ENCODE measurements around the gene SEPTIN12.

The SEPTIN12 gene, protein sequence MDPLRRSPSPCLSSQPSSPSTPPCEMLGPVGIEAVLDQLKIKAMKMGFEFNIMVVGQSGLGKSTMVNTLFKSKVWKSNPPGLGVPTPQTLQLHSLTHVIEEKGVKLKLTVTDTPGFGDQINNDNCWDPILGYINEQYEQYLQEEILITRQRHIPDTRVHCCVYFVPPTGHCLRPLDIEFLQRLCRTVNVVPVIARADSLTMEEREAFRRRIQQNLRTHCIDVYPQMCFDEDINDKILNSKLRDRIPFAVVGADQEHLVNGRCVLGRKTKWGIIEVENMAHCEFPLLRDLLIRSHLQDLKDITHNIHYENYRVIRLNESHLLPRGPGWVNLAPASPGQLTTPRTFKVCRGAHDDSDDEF

DNA sequence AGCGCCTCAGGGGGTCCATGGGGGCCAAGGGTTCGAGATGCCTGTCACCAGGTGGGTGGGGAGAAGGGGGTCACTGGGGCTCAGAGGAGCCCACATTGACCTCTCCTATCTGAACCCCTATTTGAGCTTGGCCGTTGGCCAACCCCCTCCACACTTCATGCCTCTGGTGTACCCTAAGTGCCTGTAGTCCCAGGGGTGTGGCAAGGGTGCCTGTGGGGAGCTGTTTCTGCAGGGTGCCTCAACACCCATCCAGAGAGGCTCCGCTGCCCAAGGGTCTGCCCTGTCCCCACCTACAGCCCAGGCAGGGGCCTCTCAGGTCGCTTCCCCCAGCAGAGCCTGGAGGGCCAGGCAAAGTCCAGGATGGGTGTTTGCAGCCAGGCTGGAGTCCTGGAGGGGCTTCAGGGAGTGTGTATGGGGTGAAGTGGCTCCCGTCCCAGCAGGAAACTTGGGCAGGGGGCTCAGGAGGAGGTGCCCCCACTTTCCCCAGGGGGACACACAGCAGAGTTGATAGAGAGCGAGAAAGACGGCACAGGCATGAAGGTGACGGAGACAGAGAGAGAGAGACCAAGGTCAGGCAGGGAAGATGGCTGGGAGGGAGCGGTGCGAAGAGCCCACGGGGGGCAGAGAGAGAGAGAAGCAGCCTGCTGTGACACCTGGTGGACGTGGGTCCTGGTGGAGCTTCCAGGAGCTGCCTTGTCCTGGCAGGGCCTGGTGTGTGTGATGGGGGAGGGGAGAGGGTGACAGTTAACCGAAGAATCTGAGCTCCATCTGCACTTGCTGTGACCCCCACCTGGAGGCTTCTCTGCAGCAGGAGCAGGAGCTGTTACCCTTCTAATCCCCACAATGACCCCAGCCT is at the start of gene SEPTIN12:
TSS of gene SEPTIN12 (minus strand) at position 719 of the 856 bp plus-strand sequence. CDS start at position 19, 700 bp downstream.
- DNase-seq, result no peak

DNA sequence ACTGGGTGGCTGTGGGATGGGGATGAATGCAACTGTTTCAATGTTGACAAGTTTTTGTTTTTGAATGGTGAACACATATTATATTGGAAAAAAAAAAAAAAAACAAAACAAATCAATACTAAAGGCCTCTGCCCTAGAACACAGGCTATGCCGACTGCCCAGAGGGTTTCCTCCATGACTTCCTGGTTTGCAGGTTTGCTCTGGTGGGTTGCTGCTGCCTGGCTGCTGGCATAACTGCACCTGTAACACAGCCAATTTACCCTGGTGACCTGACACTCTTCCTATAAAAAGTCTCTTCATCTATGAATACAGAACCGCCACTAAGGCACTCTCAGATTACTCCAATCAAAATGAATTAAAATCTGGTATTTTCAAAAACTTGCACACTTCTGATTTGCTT is 48.6 kb upstream of the SEPTIN12 start:
- DNase-seq, result no peak

DNA sequence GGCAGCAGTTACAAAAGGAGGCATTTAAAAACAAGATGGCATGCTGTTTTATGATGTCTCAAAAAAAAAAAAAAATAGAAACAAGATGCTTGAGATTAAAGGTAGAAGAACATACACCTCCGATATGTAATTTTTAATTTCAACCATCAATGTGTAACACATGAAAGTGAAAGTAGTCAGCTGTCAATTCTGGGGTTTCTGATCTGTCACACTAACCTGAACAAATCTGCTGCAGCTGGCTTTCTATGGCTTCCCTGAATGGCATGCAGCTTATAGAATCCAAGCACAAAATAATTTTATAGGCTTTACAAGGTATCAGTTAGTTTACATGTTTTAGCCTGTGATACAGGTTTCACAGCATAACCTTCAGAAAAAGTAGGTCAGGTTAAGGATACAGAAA is 45.4 kb upstream of the SEPTIN12 start:
- no peak for DNase-seq

DNA sequence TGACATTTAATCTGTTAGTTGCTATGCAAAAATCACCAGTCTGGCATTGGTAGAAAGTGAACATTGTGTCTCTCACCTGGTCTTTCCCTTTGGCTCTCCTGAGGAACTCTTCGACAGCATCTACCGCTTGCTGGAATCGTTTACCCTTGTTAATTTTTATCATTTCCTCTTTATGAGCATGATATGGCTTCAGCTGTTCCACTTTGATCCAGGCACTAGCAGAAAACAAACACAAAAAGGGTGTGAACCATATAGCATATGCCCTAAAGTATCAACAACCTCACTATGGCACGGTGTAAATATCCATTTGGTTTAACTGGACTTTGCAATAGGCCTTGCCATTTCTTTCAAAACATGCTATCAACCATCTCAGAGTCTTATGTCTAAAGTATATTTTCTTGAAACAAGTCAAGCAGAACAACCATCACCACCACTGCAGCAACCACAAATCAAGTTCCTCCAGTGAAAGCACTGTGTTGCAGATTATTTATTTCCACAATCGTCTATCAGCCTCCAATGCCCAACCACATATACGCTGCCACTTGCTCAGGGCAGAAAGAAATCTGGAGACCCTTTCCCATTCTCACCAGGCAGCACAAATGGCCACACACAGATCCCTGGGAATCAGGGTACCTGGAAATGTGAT is 44.7 kb upstream of the SEPTIN12 start:
- no peak for DNase-seq

DNA sequence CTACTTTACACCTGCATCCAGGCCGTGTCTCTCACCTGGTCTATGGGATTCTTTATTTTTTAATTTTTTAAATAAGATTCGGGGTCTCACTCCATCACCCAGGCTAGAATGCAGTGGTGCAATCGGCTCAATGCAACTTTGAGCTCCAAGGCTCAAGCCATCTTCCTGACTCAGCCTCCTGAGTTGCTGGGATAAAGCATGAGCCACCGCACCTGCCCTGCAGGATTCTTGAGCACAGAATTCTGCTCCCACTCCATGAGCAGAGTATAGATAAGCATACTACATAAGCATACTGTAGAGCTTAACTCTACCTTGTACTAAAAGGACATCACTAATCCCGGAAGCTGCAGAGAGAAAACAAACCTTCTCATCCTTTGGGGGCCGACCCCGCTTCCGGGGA is 43.5 kb upstream of the SEPTIN12 start:
- DNase-seq, result no peak

DNA sequence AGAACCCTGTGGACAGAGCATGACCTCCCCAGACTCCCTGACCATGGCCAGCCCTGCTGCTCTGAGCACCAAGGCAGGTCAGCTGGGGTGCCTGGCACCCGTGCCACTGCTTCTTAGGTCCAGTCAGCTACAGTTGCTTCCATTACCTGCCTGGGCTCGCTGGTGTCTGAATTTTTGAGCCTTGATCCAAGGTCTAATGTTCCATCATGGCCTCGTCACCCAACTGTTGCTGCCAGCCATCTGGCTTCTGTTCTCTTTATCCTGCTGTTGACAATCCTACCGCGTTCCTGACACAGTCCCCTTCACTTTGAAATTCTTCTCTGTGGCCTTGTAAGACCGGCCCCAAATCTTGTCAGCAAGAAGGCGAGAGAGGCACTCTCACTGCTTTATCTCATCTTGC is 42.3 kb upstream of the SEPTIN12 start:
- no peak for DNase-seq

DNA sequence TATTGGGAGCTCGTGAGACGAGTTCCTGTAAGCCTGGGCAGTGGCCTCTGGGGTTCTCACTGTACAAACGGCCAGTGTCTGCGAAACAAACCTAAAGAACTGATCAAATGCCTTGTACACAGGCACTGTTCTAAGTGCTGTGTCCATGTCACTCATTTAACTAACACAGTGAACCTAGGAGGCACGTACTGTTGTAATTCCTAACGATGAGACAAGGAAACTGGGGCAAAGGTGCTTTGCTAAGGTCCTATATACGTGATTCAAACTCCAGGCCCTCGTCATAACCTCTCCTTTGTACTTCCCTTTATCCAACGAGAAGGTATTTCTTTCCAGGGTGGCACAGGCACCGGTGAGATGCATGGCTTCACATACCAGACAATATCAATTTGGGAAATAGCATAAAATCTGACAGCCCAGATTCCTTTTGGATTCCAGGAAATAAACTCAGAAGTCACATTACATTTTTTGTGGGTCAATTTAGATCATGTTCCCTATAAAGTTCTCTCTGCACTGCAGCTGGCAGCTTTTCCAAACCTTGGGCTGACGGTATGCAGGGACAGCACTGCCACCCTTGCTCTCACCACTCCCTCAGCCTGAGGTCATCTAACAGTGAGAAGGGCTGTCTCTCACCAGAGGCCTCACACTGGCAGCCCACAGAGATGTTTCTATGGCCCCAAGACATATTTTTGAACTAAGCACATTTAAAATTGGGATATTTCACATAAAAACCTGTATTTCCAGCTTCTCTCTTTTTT is 40.6 kb upstream of the SEPTIN12 start:
- no peak for DNase-seq

DNA sequence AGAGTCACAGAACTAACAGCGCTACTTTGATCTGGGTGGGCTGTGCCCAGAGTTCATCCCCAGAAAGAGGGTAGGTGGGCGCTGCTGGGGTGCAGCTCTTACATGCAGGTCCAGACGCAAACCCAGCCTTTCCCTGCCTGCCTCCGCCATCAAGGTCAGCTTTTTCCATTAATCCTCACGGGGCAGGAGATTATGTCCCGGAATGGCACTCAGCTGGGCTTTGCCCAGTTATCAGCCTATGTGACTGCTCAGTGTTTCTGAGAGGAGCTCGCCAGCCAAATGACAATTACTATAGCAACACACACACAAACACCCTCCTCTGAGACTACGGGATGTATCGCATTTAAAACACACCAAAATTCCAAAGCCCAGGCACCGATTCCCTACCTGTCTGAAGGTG is 38.8 kb upstream of the SEPTIN12 start:
- no peak for DNase-seq

DNA sequence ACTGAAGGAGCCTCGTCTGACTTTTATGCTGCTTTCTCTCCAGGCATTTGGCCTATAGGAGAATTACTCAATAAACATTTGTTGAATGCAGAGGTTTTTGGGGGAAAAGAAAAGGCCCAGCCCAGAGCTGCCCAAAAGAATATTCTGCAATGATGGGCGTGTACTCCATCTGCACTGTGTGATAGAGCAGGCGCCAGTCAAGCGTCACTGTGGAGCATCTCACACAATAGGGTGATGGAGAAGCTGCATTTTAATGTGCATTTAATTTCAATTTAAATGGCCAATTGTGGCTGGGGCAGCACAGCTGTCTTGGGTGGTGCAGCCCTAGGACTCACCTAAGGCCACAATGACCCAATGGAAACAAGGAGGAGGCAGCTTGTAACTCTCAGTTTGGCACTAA is 38.4 kb upstream of the SEPTIN12 start:
- no peak for DNase-seq

DNA sequence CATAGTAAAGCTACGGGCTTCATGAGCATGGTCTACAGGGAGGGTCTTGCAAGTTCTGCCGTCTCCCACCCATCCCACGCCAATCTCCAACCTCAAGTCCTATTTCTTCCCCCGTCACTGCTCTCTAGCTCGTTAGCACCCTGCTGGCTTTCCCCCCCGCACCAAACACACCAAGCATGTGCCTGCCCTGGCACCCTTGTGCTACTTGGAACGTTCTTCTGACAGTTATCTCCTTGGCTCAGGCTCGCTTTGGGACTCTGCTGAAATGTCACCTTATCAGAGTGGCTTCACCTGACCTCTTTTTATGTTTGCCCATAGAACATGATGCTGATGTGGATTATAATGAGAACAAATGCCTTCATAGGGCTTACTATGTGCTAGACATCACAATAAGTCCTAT is 37.1 kb upstream of the SEPTIN12 start:
- DNase-seq, result no peak

DNA sequence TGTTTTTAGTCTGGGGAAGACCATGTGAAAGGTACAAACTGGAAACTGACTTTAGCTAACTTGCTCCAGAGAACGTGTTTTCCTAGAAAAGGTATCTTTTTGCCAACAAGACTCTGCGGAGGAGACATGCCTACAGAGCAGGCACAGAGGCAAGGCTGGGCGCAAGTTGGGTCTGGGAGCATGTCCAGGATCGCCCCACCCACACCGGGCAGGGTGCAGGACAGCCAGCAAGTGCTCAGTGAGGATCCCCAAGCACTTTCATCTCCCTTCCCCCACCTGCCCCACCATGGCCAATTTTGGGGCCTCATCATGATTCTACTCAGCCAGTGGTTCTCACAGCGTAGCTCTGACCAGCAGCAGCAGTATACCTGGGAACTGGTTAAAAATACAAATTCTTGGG is 32.5 kb upstream of the SEPTIN12 start:
- DNase-seq, result no peak

DNA sequence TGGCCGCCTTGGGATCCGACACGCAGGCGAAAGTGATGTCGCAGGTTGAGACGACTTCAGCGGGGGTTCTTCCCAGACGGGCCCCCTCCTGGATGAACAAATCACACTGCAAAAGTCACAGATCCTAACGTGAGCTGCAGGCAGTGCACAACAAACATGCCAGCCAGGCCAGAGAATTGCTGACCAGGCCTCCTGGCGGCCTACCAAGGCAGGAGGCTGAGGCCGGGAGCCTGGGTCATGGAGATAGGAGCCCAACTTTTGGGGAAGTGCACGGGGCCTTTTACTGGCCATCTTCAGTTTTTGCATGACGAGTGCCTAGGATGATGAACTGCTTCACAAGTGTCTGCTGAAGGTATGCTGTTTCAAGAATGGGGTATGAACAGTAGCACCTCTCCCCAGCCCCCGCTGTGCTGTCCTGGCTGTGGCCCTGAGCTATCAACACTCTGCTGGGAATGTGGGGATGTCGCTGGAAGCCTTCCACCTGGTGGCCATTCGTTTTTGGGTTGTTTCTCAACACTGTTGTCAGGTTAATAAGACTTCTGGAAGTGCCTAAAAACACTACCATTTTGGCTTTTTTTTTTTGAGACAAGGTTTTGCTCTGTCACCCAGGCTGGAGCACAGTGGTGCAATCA is 26.5 kb upstream of the SEPTIN12 start:
- DNase-seq, result no peak

DNA sequence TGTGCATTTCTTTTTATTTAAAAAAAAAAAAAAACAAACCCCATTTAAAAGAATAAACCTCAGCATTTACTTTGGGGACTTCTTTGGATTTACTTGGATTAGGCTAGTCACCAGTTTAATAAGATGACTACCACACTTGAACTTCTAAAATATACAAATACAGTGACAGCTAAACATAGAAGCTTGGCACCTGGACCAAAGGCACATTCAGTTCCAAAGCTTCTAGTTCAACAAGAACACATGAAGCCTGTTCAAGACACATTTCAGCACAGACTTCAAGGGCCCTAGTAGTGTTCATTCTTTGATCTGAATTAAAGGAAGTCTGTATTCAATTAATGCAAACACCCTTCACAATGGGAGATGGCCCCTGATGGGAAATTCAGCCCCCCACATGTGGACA is 25.9 kb upstream of the SEPTIN12 start:
- no peak for DNase-seq

DNA sequence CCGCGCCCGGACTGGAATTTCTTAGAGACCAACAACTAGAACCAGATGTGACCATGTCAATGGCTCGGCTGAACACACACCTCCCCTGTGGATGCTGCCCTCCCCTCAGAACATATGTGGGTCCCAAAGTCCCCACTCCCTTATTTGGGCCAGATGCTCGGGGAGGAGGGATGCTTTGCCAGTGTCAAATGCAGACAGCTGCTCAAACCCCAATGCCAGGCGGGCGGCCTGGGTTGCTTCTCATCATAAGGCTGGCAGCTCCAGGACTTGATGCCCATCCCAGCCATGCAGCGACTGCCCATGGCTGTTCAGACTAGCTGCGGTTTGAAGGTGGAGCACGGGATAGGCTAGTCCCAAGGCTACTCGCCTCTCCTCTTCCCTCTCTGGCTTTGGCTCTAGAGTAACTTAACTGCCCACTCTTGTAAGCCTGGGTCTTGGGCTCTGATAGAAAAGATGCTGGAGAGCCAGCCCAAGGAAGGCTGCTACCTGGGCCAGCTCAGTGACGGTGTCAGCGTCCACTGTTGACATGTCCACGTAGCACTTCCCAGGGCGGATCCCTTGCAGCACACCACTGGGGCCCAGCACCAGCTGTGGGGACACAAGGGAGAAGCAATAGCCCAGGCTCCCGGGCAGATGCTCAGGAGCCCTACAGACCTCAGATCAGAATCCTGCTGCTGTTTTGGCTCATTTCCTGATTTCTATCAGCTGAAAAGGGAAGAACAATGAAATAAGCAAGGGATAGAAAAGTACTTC is 25.3 kb upstream of the SEPTIN12 start:
- no peak for DNase-seq

DNA sequence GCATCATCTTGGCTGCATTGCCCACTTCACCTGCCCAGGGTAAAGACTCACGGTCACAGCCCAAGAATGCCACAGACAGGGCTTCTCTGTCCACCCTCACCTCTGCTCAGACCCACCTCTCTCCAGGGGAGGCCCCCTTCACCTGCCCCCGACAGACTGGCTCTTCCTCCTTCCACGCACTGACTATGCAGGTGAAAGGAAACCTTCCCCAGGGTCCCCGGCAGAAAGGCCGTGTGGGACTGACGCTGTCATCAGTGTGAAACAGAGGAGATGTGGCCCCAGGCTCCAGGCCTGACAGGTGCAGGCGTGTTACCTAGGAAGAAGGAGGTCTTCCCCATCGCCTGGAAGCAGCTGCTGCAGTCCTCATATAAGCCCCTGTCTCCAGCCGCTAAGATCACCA is 23.6 kb upstream of the SEPTIN12 start:
- no peak for DNase-seq

DNA sequence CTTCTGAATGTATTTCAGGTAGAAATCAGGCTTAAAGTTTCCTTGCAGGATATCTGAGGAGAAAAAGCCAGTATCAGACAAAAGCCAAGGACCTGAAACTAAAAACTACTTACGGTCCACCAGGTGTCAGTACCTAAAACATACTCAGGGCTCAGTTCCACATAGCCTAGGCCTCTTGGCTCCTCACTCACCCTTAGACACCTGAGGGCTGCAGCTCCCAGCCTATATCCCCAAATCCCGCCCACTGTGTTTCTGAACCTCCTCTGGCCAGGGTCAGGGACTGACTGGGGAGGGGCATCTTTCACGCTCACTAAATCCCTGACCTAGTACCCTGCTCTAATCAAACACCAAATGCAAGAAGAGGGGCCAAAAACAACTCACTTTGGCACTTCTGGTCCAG is 23.1 kb upstream of the SEPTIN12 start:
- no peak for DNase-seq

DNA sequence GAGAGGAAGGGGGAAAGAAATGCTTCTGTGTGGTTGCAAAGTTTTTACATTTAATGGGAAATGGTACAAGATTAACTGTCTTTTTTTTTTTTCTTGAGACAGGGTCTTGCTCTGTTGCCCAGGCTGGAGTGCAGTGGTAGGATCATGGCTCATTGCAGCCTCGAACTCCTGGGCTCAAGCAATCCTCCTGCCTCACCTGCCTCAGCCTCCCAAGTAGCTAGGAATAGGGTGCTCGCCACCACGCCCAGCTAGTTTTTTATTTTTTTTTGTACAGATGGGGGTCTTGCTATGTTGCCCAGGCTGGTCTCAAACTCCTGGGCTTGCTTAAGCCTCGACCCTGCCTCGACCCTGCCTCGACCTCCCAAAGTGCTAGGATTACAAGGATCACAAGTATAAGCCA is 18.1 kb upstream of the SEPTIN12 start:
- no peak for DNase-seq

DNA sequence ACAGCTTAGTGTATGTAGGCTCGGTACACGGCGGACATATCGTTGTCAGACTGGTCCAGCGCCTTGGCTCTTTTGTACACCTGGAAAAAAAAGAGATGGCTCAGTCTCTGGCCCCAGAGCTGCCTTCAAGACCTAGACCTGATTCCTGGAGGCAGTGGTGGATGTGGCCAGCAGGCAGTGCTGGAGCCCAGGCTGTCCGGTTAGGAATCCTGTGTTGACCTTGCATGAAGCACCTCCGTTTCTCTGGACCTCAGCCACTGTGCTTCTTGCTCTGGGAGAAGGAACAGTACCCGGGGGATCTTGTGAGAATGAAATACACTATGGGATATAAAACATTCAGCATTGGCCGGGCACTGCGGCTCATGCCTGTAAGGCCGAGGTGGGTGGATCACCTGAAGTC is 17.1 kb upstream of the SEPTIN12 start:
- DNase-seq, result no peak

DNA sequence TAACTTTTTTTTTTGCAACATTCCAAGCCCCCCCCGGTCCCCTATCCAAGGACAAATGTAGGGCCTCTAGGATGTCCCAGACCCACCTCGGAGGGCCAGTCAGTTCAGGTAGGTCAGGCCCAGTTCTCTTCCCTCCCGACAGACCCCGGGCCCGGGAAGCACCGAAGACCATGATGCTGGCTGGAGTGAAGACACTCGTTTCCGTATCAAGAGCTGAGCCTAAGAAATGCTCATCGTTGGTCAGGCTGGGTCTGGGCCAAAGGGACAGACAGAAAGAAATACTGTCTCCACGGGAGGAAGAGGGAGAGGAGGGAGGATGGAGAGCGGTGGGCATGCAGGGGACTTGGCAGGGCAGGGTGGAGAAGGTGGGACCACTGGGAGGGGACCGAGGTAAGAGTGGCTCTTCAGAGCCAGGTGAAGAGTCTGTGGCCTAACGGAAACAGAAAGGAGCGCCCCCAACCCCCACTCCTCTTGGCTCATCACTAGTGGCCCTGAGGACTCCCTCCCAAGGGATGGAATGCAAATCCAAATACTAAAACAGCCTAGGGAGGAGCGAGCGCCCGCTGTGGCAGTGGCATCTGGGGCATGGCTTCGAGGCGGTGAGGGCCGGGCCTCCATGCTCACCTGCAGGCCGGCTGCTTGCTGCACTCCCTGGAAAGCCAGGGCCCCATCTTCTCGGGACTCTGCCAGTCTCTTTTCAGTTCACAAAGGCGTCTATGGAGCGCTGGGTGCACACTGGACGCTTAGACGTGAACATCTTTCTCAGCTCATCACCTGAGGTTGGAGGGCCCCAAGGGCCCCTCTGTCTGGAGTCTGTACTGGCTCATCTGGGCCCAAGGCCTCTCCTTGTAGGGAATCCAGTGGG is 16.0 kb upstream of the SEPTIN12 start:
- no peak for DNase-seq

DNA sequence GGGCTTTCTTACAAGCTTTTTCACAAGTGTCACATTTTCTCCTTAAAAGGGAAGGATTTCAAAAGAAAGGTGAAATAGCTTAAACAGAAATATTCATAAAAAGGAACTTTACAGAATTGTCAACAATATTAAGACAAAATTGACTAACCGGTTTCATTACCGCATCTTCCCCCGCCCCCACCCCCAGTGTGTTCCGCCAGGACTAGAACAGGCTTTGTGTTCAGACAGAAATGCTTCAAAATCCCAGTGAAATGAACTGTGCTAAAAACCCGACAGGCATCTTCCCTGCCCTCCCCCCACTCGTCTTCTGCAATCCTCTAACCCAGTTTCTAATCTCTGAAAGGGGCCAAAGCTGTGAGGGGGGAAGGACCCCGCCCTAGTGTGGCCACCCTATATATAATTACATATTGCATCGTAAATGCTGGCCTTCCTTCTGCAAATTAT is 15.3 kb upstream of the SEPTIN12 start:
- DNase-seq, result no peak

Measured in stimulated activated naive CD4-positive, alpha-beta T cell (primary cell).